Measurements from ENCODE around the gene ABTB1.
"Not testable (repeated sequence)": the region's sequence is repeated elsewhere in the genome, so short reads cannot be mapped to it uniquely, and the experiment has no call there.

The ABTB1 gene

GRCh38 chr3:127673191-127674100, 694 bp downstream of the ABTB1 start:
- no peak for DNase-seq

- no peak for DNase-seq
These were observed 1.5 kb downstream of the ABTB1 start for GRCh38 chr3:127674101-127674721.

- DNase-seq: no peak
These were observed 2.0 kb downstream of the ABTB1 start for GRCh38 chr3:127674790-127675189.

GRCh38 chr3:127675651-127676391, 3.1 kb downstream of the ABTB1 start:
- DNase-seq: no peak

GRCh38 chr3:127676456-127676855, 3.7 kb downstream of the ABTB1 start:
- no peak for DNase-seq

- no peak for DNase-seq
These were observed 4.2 kb downstream of the ABTB1 start for GRCh38 chr3:127676921-127677351.

- no peak for DNase-seq
These were observed 5.0 kb downstream of the ABTB1 start for GRCh38 chr3:127677541-127678314.

- no peak for DNase-seq
These were observed 5.5 kb downstream of the ABTB1 start for GRCh38 chr3:127678315-127678599.

GRCh38 chr3:127678611-127679533, 6.1 kb downstream of the ABTB1 start:
- DNase-seq: no peak

- DNase-seq: no peak
These were observed 6.9 kb downstream of the ABTB1 start for GRCh38 chr3:127679534-127680145.

GRCh38 chr3:127680146-127680661, 7.5 kb downstream of the ABTB1 start:
- no peak for DNase-seq

- DNase-seq: no peak
These were observed 8.1 kb downstream of the ABTB1 start for GRCh38 chr3:127680798-127681221.

- not testable (repeated sequence) for DNase-seq
These were observed 9.4 kb downstream of the ABTB1 start for GRCh38 chr3:127682175-127682554.

GRCh38 chr3:127682561-127682960, 9.8 kb downstream of the ABTB1 start:
- DNase-seq: no peak

GRCh38 chr3:127684871-127685707, 12.3 kb downstream of the ABTB1 start:
- no peak for DNase-seq

- no peak for DNase-seq
These were observed 13.2 kb downstream of the ABTB1 start for GRCh38 chr3:127685708-127686511.

- DNase-seq: no peak
These were observed 13.8 kb downstream of the ABTB1 start for GRCh38 chr3:127686512-127686894.

GRCh38 chr3:127687228-127687737, 14.5 kb downstream of the ABTB1 start:
- DNase-seq: no peak

- DNase-seq: no peak
These were observed 15.3 kb downstream of the ABTB1 start for GRCh38 chr3:127688022-127688415.
